ENCODE results near the gene TMEM26. TPM values are rescaled to one million over a fixed set of nuclear protein-coding genes. Genes with fewer than 3 reads are reported as not detected.

TMEM26 gene
- total RNA-seq, 4 donors from 2014 or later: 0.13 to 0.29 (median 0.17) TPM; not detected in 1

GRCh38 chr10:61448841-61449600 is 4.2 kb downstream of the TMEM26 start:
- WGBS: 66% methylated on average over 5 of the region's 5 CpGs

GRCh38 chr10:61448091-61448490 is 5.1 kb downstream of the TMEM26 start:
- no peak for TF ChIP-seq EP300 (IDR thresholded peaks at IDR 0.05)
- no peak for TF ChIP-seq POLR2AphosphoS5 (IDR thresholded peaks at IDR 0.05)
- TF ChIP-seq POLR2A (IDR thresholded peaks at IDR 0.05; ENCODE audit: low read depth): no peak
- TF ChIP-seq CTCF (IDR thresholded peaks at IDR 0.05): no peak
- Histone ChIP-seq H3K27ac (replicated peaks in 1 of 4) (no peak overlapping the region), H3K4me3 (no peak overlapping the region), H3K27me3 (peaks cover 0 to 12% (median 0%) of the 10 kb centered on the region in 4 donors), H3K4me1 (peaks cover 7 to 13% (median 11%) of the 10 kb centered on the region in 4 donors), H3K9me3 (no peaks in the 10 kb centered on the region), H3K36me3 (no peaks in the 10 kb centered on the region)
- WGBS: 82% methylated on average over 3 of the region's 3 CpGs
- intact Hi-C loops (cut with DNase I): no loop called here
- no peak for DNase-seq (ENCODE audit: extremely low spot score)

More at GRCh38 chr10:61448841-61449600, 4.2 kb downstream of the TMEM26 start:
- intact Hi-C loops (cut with DNase I): no loop called here
- Histone ChIP-seq H3K36me3 (no peaks in the 10 kb centered on the region), H3K4me3 (no peak overlapping the region), H3K4me1 (peaks cover 11 to 21% (median 18%) of the 10 kb centered on the region in 4 donors), H3K27me3 (peaks cover 0 to 21% (median 0%) of the 10 kb centered on the region in 4 donors), H3K27ac (replicated peaks in 1 of 4) (no peak overlapping the region), H3K9me3 (no peaks in the 10 kb centered on the region)
- TF ChIP-seq CTCF (IDR thresholded peaks at IDR 0.05) (no peak), POLR2AphosphoS5 (IDR thresholded peaks at IDR 0.05) (no peak), EP300 (IDR thresholded peaks at IDR 0.05) (no peak), POLR2A (IDR thresholded peaks at IDR 0.05; ENCODE audit: low read depth) (no peak)
- DNase-seq (ENCODE audit: extremely low spot score): no peak

DNA sequence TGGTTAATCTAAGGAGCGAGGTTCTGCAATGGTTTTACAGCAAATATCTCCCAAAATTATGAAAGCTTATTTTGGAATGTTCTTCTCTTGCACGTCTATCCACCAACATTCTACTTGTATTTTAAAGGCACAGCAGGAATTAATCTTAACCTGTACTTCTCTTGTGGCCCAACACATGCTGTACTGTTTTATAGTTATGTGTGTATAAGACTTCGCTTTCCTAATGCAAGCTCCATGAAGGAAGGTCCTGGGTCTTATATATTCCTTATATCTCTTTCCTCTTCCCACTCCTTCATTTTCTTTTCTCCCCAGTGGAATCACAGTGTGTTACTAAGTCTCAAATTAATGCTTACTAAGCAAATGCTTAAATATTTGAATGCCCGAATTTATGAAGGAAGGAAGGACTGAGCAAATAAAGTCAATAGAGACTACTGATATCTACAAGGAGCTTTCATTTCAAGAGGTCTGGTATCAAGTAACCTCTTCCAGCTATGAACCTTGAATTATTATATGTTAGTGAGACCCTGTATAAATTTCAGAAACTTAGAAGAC is 14.0 kb downstream of the TMEM26 start:
- 76% methylated on average over 4 of the region's 4 CpGs for WGBS
- no peak for DNase-seq (ENCODE audit: extremely low spot score)

DNA sequence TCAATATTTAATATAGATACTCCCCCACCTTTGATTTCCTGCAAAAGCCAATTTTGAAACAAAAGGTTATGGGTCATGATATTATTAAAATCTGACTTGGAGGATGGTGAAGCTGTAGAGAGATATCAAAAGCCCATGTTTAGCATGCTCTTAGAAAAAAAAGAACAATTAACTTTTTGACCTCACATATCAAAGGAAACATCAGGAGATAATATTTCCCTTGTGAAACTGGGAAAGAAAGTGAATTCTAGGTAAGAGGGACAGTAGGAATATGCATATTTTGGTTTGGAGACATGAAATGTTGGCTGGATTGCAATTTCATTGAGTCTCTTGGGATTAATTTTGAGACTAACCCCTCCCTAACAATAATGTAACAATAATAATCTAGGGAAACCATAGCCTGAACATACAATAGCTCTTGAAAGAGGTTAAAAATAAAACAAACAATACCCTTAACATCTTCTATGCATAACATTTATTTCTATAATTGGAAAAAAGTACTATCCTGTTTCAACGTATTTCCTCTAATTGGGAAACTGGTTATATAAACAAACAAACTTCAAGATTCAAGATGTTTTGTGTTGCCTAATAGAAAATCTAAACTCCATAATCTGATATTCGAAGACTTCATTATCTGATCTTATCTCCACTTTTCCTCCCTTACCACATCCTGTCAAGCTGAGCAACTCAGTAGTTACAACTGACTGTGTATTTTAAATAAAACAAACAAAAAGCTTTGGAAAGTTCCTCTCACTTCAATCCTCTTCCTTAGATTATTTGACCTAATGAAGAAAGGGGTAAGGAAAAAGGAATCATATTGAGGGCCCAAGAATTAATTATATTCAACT is 14.8 kb downstream of the TMEM26 start:
- H3K27me3 ChIP-seq: no peaks in the 10 kb centered on the region
- intact Hi-C loops (cut with DNase I): no loop called here
- H3K4me1 ChIP-seq: peaks cover 0 to 6% (median 0%) of the 10 kb centered on the region in 4 donors
- WGBS: 44% methylated on average over 2 of the region's 2 CpGs
- H3K36me3 ChIP-seq: no peaks in the 10 kb centered on the region
- no peak overlapping the region for H3K4me3 ChIP-seq
- no peak overlapping the region for H3K27ac ChIP-seq (replicated peaks in 1 of 4)
- TF ChIP-seq POLR2AphosphoS5 (IDR thresholded peaks at IDR 0.05): no peak
- TF ChIP-seq CTCF (IDR thresholded peaks at IDR 0.05): no peak
- no peak for TF ChIP-seq POLR2A (IDR thresholded peaks at IDR 0.05; ENCODE audit: low read depth)
- TF ChIP-seq EP300 (IDR thresholded peaks at IDR 0.05): no peak
- H3K9me3 ChIP-seq: no peaks in the 10 kb centered on the region
- no peak for DNase-seq (ENCODE audit: extremely low spot score)

More for the DNA sequence above, 14.0 kb downstream of the TMEM26 start:
- Histone ChIP-seq H3K27ac (replicated peaks in 1 of 4) (no peak overlapping the region), H3K9me3 (no peaks in the 10 kb centered on the region), H3K36me3 (no peaks in the 10 kb centered on the region), H3K27me3 (no peaks in the 10 kb centered on the region), H3K4me3 (no peak overlapping the region), H3K4me1 (peaks cover 0 to 6% (median 0%) of the 10 kb centered on the region in 4 donors)
- no peak for TF ChIP-seq POLR2AphosphoS5 (IDR thresholded peaks at IDR 0.05)
- TF ChIP-seq POLR2A (IDR thresholded peaks at IDR 0.05; ENCODE audit: low read depth): no peak
- no peak for TF ChIP-seq EP300 (IDR thresholded peaks at IDR 0.05)
- no peak for TF ChIP-seq CTCF (IDR thresholded peaks at IDR 0.05)
- intact Hi-C loops (cut with DNase I): no loop called here

Measured in esophagus muscularis mucosa (tissue), 4 donors.